OCI-LY7 (cell line): ENCODE measurements around the gene CDH3. TPM values are rescaled to one million over a fixed set of nuclear protein-coding genes. Genes with fewer than 3 reads are reported as not detected.

Source experiments
- BruUV-seq: library from RNA; stranded (reverse); fragments of 400-500 nt; replicated peaks from 2 replicates; lab custom pipeline; 2021; lab: Mats Ljungman, UMichigan
- CTCF ChIA-PET: fragments of 300-600 bp; sonication (Branson Sonifier 250); formaldehyde crosslinking; loops from one replicate; lab custom pipeline; 2022; ENCODE audit warnings: antibody characterized with exemption; ENCODE audit not compliant: unreplicated experiment; lab: Charles Lee
- POLR2A ChIA-PET: fragments of 300-600 bp; sonication (Branson Sonifier 250); formaldehyde crosslinking; loops from one replicate; lab custom pipeline; 2022; ENCODE audit warnings: antibody characterized with exemption; lab: Charles Lee
- DNase-seq: peaks from one replicate; pipeline ENCODE4 v3.0.0-alpha.2; 2015; ENCODE audit warnings: low spot score
- H2AFZ ChIP-seq: fragments of 200-600 bp; sonication (generic), shearing (Covaris generic); 2 replicates; pipeline ENCODE4 v1.6.1; 2014; ENCODE audit warnings: mild to moderate bottlenecking, antibody characterized with exemption, low read length, moderate library complexity
- H3K27ac ChIP-seq: fragments of 200-600 bp; sonication (generic); 2 replicates; pipeline ENCODE4 v1.5.1; 2014; ENCODE audit warnings: mixed run types, low read depth, mild to moderate bottlenecking, moderate library complexity, low read length, inconsistent platforms; ENCODE audit not compliant: poor library complexity, severe bottlenecking
- H3K36me3 ChIP-seq: fragments of 200-600 bp; sonication (generic); 2 replicates; pipeline ENCODE4 v1.6.1; 2014; ENCODE audit warnings: mild to moderate bottlenecking, antibody characterized with exemption, low read length, moderate library complexity, mixed read lengths; ENCODE audit not compliant: insufficient read depth
- H3K4me1 ChIP-seq: fragments of 200-600 bp; sonication (generic); 2 replicates; pipeline ENCODE4 v1.5.1; 2014; ENCODE audit warnings: mild to moderate bottlenecking, low read length; ENCODE audit not compliant: insufficient read depth, poor library complexity, severe bottlenecking
- H3K4me2 ChIP-seq: fragments of 200-600 bp; sonication (generic); 2 replicates; pipeline ENCODE4 v1.6.1; 2014; ENCODE audit warnings: mild to moderate bottlenecking, low read length
- H3K4me3 ChIP-seq: fragments of 200-600 bp; sonication (generic); 2 replicates; pipeline ENCODE4 v1.5.1; 2014; ENCODE audit warnings: mild to moderate bottlenecking, low read depth, low read length; ENCODE audit not compliant: poor library complexity, severe bottlenecking
- H3K79me2 ChIP-seq: fragments of 200-600 bp; sonication (generic); 2 replicates; pipeline ENCODE4 v1.6.1; 2016; ENCODE audit warnings: low read depth, mild to moderate bottlenecking, low read length, moderate library complexity, mixed read lengths; ENCODE audit not compliant: insufficient read depth
- H3K9me2 ChIP-seq: fragments of 200-600 bp; sonication (generic); 2 replicates; pipeline ENCODE4 v1.6.1; 2016; ENCODE audit warnings: mild to moderate bottlenecking, low read length, mixed read lengths; ENCODE audit not compliant: insufficient read depth
- H3K9me3 ChIP-seq: fragments of 200-600 bp; sonication (generic); 2 replicates; pipeline ENCODE4 v1.6.1; 2014; ENCODE audit warnings: mild to moderate bottlenecking, mixed run types, low read length, mixed read lengths
- H4K20me1 ChIP-seq: fragments of 200-600 bp; sonication (generic); 2 replicates; pipeline ENCODE4 v1.6.1; 2014; ENCODE audit warnings: mild to moderate bottlenecking, antibody characterized with exemption, low read length, moderate library complexity, mixed read lengths; ENCODE audit not compliant: insufficient read depth
- EZH2phosphoT487 ChIP-seq: fragments of 200-600 bp; sonication (generic); IDR thresholded peaks from 2 replicates; pipeline ENCODE4 v1.6.1; 2018; ENCODE audit warnings: low read depth, borderline replicate concordance, mild to moderate bottlenecking, mixed run types, antibody characterized with exemption, low read length, moderate library complexity, mixed read lengths
- intact Hi-C: fragments of 100-400 bp; cut with micrococcal nuclease; formaldehyde crosslinking; loops from one replicate; pipeline ENCODE4 v1.10.0; 2022; ENCODE audit not compliant: unreplicated experiment
- total RNA-seq, 2 experiments: library from RNA; depleted of rRNA in 1 of 2; stranded (reverse); fragments of >200 nt in 1 of 2; shearing (Covaris generic) in 1 of 2; gene quantifications; 2 replicates each; pipeline ENCODE4 v1.2.3, GENCODE V29; 2014 to 2022
- TF ChIP-seq, protein P1 (sequence below): fragments of 200-600 bp; sonication (generic); conservative IDR thresholded peaks from 2 replicates; pipeline ENCODE4 v1.5.1; 2014; ENCODE audit warnings: mild to moderate bottlenecking, antibody characterized with exemption, low read length, moderate library complexity, mixed read lengths

CDH3 gene
- total RNA-seq, 2 experiments from 2014 or later: 0.06 to 0.46 TPM

DNA sequence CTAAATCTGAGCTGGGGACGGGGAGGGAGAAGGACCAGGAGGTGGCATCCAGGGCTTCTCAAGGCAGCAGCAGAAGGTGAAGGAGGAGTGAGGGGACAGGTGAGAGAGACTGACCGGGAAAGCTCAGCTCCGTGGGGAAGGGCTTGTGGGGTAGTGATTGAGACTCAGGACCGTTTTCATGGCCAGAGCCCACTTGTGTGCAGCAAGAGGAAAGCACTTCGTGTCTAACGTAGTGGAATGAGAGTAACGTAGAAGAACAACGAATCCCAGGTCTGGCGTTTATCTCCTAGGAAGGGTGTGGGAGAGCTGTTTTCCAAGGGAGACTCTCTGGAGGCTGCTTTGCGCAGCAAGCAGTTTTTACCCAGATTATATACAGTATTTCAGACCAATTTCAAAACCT lies 1.3 kb upstream of the CDH3 start:
- H3K4me1 ChIP-seq: no peaks in the 10 kb centered on the region
- H3K9me2 ChIP-seq: no peaks in the 10 kb centered on the region
- no peak for DNase-seq
- TF ChIP-seq, protein P1, sequence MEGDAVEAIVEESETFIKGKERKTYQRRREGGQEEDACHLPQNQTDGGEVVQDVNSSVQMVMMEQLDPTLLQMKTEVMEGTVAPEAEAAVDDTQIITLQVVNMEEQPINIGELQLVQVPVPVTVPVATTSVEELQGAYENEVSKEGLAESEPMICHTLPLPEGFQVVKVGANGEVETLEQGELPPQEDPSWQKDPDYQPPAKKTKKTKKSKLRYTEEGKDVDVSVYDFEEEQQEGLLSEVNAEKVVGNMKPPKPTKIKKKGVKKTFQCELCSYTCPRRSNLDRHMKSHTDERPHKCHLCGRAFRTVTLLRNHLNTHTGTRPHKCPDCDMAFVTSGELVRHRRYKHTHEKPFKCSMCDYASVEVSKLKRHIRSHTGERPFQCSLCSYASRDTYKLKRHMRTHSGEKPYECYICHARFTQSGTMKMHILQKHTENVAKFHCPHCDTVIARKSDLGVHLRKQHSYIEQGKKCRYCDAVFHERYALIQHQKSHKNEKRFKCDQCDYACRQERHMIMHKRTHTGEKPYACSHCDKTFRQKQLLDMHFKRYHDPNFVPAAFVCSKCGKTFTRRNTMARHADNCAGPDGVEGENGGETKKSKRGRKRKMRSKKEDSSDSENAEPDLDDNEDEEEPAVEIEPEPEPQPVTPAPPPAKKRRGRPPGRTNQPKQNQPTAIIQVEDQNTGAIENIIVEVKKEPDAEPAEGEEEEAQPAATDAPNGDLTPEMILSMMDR: no peak
- intact Hi-C loops: no loop called here
- no peaks in the 10 kb centered on the region for H3K9me3 ChIP-seq
- H3K36me3 ChIP-seq: no peaks in the 10 kb centered on the region
- H3K79me2 ChIP-seq: no peaks in the 10 kb centered on the region
- no peak overlapping the region for H2AFZ ChIP-seq
- no peaks in the 10 kb centered on the region for H4K20me1 ChIP-seq
- no TSS peak for BruUV-seq
- no peak overlapping the region for H3K4me3 ChIP-seq
- CTCF ChIA-PET: no interaction called here
- no peak overlapping the region for H3K4me2 ChIP-seq
- POLR2A ChIA-PET: interaction anchor here (0.7 kb wide), 1 partner anchor 816 kb away, joined by 3 read pairs; no protein-coding TSS in a partner anchor
- H3K27ac ChIP-seq: no peak overlapping the region

DNA sequence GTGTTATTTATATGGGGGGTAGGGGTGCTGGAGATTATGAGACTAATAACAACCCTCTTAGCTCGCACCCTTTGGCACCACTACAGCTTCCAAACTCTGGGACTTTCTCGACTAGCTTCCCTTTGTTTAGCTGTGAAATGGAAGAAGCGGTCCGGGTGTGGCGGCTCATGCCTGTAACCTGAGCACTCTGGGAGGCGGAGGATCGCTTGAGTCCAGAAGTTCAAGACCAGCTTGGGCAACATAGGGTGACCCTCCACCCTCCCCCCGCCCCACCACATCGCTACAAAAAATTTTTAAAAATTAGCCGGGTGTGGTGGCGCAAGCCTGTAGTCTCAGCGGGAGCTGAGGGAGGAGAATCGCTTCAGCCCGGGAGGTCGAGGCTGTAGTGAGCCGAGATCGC lies 814 bp upstream of the CDH3 start:
- intact Hi-C loops: no loop called here
- no peak overlapping the region for H2AFZ ChIP-seq
- H3K9me3 ChIP-seq: no peaks in the 10 kb centered on the region
- POLR2A ChIA-PET: interaction anchor here (0.7 kb wide), 1 partner anchor 815 kb away, joined by 3 read pairs; no protein-coding TSS in a partner anchor
- no peaks in the 10 kb centered on the region for H3K36me3 ChIP-seq
- BruUV-seq: no TSS peak
- TF ChIP-seq, protein P1: no peak
- TF ChIP-seq EZH2phosphoT487: no peak
- no peak overlapping the region for H3K4me2 ChIP-seq
- H3K79me2 ChIP-seq: no peaks in the 10 kb centered on the region
- H3K27ac ChIP-seq: no peak overlapping the region
- no peaks in the 10 kb centered on the region for H4K20me1 ChIP-seq
- no peaks in the 10 kb centered on the region for H3K4me1 ChIP-seq
- H3K9me2 ChIP-seq: no peaks in the 10 kb centered on the region
- DNase-seq: no peak
- H3K4me3 ChIP-seq: no peak overlapping the region
- CTCF ChIA-PET: no interaction called here

DNA sequence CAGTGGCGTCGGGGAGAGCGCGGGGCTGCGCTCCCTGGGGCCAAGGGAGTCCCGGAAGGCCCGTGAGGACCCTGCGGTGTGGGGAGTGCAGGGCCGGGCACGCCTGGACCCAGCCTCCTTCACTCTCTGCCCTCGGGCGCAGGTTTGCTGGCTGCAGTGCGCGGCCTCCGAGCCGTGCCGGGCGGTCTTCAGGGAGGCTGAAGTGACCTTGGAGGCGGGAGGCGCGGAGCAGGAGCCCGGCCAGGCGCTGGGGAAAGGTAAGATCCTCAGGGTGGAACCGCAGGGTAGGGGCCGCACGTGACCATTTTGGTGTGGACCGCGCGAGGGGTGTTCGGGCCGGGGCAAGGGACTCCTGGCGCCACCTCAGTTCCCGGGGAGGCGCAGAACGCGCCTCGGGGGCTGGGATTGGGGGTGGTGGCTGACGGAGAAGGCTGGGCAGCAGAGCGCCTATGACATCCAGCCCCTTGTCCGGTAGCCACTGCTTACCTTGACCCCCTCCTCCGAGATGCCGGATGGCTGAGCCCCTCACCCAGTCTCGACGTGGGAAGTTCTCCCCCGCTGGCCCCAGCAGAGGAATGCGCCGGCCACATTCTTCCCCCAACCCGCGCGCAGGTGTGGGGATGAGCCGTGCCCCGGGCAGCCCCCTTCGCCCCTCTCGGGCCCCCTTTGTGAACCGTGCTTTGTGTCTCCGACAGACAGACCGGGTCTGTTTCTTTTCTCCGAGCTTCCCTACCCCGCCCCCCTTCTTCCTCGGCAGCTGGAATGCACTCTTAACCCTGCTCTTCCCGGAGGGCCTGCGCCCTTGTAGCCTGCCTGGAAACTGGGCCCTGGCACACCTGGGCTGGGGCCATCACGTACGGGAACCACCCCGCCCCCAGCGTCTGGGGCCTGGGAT lies 631 bp downstream of the CDH3 start:
- H3K4me1 ChIP-seq: no peaks in the 10 kb centered on the region
- H3K4me2 ChIP-seq: no peak overlapping the region
- CTCF ChIA-PET: no interaction called here

More for the DNA sequence above, 631 bp downstream of the CDH3 start:
- Histone ChIP-seq H2AFZ (no peak overlapping the region), H3K4me3 (no peak overlapping the region), H3K9me3 (no peaks in the 10 kb centered on the region), H3K27ac (no peak overlapping the region), H3K9me2 (no peaks in the 10 kb centered on the region), H3K36me3 (no peaks in the 10 kb centered on the region), H4K20me1 (no peaks in the 10 kb centered on the region), H3K79me2 (no peaks in the 10 kb centered on the region)
- POLR2A ChIA-PET: no interaction called here
- TF ChIP-seq, protein P1: no peak
- no peak for TF ChIP-seq EZH2phosphoT487
- no peak for DNase-seq
- intact Hi-C loops: no loop called here
- BruUV-seq: no TSS peak
